IgD-negative memory B cell (primary cell): ENCODE results near the gene TUBGCP6. TPM values are rescaled to one million over a fixed set of nuclear protein-coding genes. Genes with fewer than 3 reads are reported as not detected.

Source experiments
- H3K27ac Mint-ChIP-seq, 3 donors: one replicate each; pipeline ENCODE4 v1.8.0; 2020 to 2022; ENCODE audit warnings: mild to moderate bottlenecking in 3 of 3, mixed read lengths in 3 of 3, moderate library complexity in 1 of 3
- H3K27me3 Mint-ChIP-seq: one replicate; pipeline ENCODE4 v1.8.0; 2021; ENCODE audit warnings: mixed read lengths
- H3K36me3 Mint-ChIP-seq: one replicate; pipeline ENCODE4 v1.8.0; 2020; ENCODE audit warnings: mild to moderate bottlenecking, mixed read lengths
- H3K4me1 Mint-ChIP-seq, 3 donors: one replicate each; pipeline ENCODE4 v1.8.0; 2020 to 2022; ENCODE audit warnings: mixed read lengths in 3 of 3, mild to moderate bottlenecking in 1 of 3
- H3K4me3 Mint-ChIP-seq, 4 donors: one replicate each; pipeline ENCODE4 v1.8.0; 2020 to 2022; ENCODE audit warnings: mild to moderate bottlenecking in 4 of 4, mixed read lengths in 4 of 4, moderate library complexity in 3 of 4
- H3K9me3 Mint-ChIP-seq, 3 donors: one replicate each; pipeline ENCODE4 v1.8.0; 2020 to 2021; ENCODE audit warnings: mixed read lengths in 3 of 3, mild to moderate bottlenecking in 1 of 3
- polyA plus RNA-seq: library from polyadenylated mRNA; unstranded; fragments of 300-500 nt; fragmentation: Illumina TruSeq; gene quantifications from one replicate; pipeline ENCODE4 v1.2.3, GENCODE V29; 2021

The TUBGCP6 gene
- polyA plus RNA-seq, 1 donor from 2014 or later = 17.0 TPM

GRCh38 chr22:50190182-50190940, 54.5 kb downstream of the TUBGCP6 start:
- peak overlapping the region; percentile 81 to 96 (median 90) for H3K4me3 Mint-ChIP-seq
- no peaks in the 10 kb centered on the region for H3K9me3 Mint-ChIP-seq
- H3K4me1 Mint-ChIP-seq = peaks cover 32 to 47% (median 38%) of the 10 kb centered on the region in 3 donors
- no peaks in the 10 kb centered on the region for H3K36me3 Mint-ChIP-seq
- no peaks in the 10 kb centered on the region for H3K27me3 Mint-ChIP-seq
- peak overlapping the region; percentile 94 to 100 (median 99) for H3K27ac Mint-ChIP-seq

- Mint-ChIP-seq H3K4me3 (peak overlapping the region; percentile 81 to 96 (median 90)), H3K27ac (peak overlapping the region; percentile 94 to 100 (median 99)), H3K36me3 (no peaks in the 10 kb centered on the region), H3K4me1 (peaks cover 32 to 45% (median 35%) of the 10 kb centered on the region in 3 donors), H3K27me3 (no peaks in the 10 kb centered on the region), H3K9me3 (no peaks in the 10 kb centered on the region)
These were observed 55.0 kb downstream of the TUBGCP6 start for GRCh38 chr22:50189849-50190181.

- peak overlapping the region; percentile 60 to 96 (median 74) for H3K4me3 Mint-ChIP-seq
- peaks cover 32 to 46% (median 38%) of the 10 kb centered on the region in 3 donors for H3K4me1 Mint-ChIP-seq
- H3K27me3 Mint-ChIP-seq = no peaks in the 10 kb centered on the region
- peak overlapping the region; percentile 94 to 100 (median 99) for H3K27ac Mint-ChIP-seq
- no peaks in the 10 kb centered on the region for H3K9me3 Mint-ChIP-seq
- H3K36me3 Mint-ChIP-seq = no peaks in the 10 kb centered on the region
These were observed 55.5 kb downstream of the TUBGCP6 start for GRCh38 chr22:50189184-50189848.

GRCh38 chr22:50188356-50188755, 56.5 kb downstream of the TUBGCP6 start:
- Mint-ChIP-seq H3K27me3 (no peaks in the 10 kb centered on the region), H3K9me3 (no peaks in the 10 kb centered on the region), H3K4me1 (peaks cover 32 to 46% (median 40%) of the 10 kb centered on the region in 3 donors), H3K27ac (peak overlapping the region; percentile 39 to 99 (median 94)), H3K36me3 (no peaks in the 10 kb centered on the region), H3K4me3 (peak overlapping the region in 3 of 4 donors; percentile 57 to 99 (median 96))

GRCh38 chr22:50186761-50187523, 57.9 kb downstream of the TUBGCP6 start:
- Mint-ChIP-seq H3K27ac (peak overlapping the region; percentile 94 to 99 (median 98)), H3K4me1 (peaks cover 27 to 35% (median 30%) of the 10 kb centered on the region in 3 donors), H3K36me3 (no peaks in the 10 kb centered on the region), H3K9me3 (no peaks in the 10 kb centered on the region), H3K27me3 (no peaks in the 10 kb centered on the region), H3K4me3 (peak overlapping the region; percentile 94 to 99 (median 96))

- H3K36me3 Mint-ChIP-seq = no peaks in the 10 kb centered on the region
These were observed 58.6 kb downstream of the TUBGCP6 start for GRCh38 chr22:50186181-50186714.

GRCh38 chr22:50185375-50186087, 59.3 kb downstream of the TUBGCP6 start, which contains the start of gene TRABD:
TSS of gene TRABD (plus strand) at chr22:50185913. CDS start at chr22:50193061, 7,148 bp downstream.
- H3K4me3 Mint-ChIP-seq = peak within 1 kb of the TSS; percentile 93 to 99 (median 96)
- H3K4me1 Mint-ChIP-seq = peaks cover 19 to 27% (median 24%) of the 10 kb centered on the region in 3 donors
- H3K36me3 Mint-ChIP-seq = no peaks in the 10 kb centered on the region
- no peaks in the 10 kb centered on the region for H3K27me3 Mint-ChIP-seq
- peak within 1 kb of the TSS; percentile 93 to 99 (median 98) for H3K27ac Mint-ChIP-seq
- no peaks in the 10 kb centered on the region for H3K9me3 Mint-ChIP-seq

More at GRCh38 chr22:50186181-50186714, 58.6 kb downstream of the TUBGCP6 start:
- H3K4me3 Mint-ChIP-seq = peak overlapping the region; percentile 93 to 99 (median 96)
- H3K4me1 Mint-ChIP-seq = peaks cover 23 to 29% (median 26%) of the 10 kb centered on the region in 3 donors
- H3K27ac Mint-ChIP-seq = peak overlapping the region; percentile 93 to 99 (median 98)
- H3K27me3 Mint-ChIP-seq = no peaks in the 10 kb centered on the region
- H3K9me3 Mint-ChIP-seq = no peaks in the 10 kb centered on the region

- H3K4me3 Mint-ChIP-seq = peak overlapping the region; percentile 70 to 93 (median 82)
- no peaks in the 10 kb centered on the region for H3K9me3 Mint-ChIP-seq
- peaks cover 16 to 29% (median 26%) of the 10 kb centered on the region in 3 donors for H3K4me1 Mint-ChIP-seq
- no peaks in the 10 kb centered on the region for H3K36me3 Mint-ChIP-seq
- peak overlapping the region in 1 of 3 donors; percentile 58 for H3K27ac Mint-ChIP-seq
- H3K27me3 Mint-ChIP-seq = no peaks in the 10 kb centered on the region
These were observed 59.9 kb downstream of the TUBGCP6 start for GRCh38 chr22:50184902-50185374.

- H3K27ac Mint-ChIP-seq = peak overlapping the region in 1 of 3 donors; percentile 80
- H3K27me3 Mint-ChIP-seq = peaks cover 5% of the 10 kb centered on the region
- H3K36me3 Mint-ChIP-seq = no peaks in the 10 kb centered on the region
These were observed 60.6 kb downstream of the TUBGCP6 start for GRCh38 chr22:50184004-50184901.

GRCh38 chr22:50183141-50183971, 61.5 kb downstream of the TUBGCP6 start:
- peaks cover 5% of the 10 kb centered on the region for H3K27me3 Mint-ChIP-seq
- H3K27ac Mint-ChIP-seq = peak overlapping the region in 1 of 3 donors; percentile 80
- H3K4me3 Mint-ChIP-seq = peak overlapping the region in 3 of 4 donors; percentile 21 to 81 (median 66)
- no peaks in the 10 kb centered on the region for H3K9me3 Mint-ChIP-seq
- no peaks in the 10 kb centered on the region for H3K36me3 Mint-ChIP-seq
- peaks cover 10 to 21% (median 20%) of the 10 kb centered on the region in 3 donors for H3K4me1 Mint-ChIP-seq

More at GRCh38 chr22:50184004-50184901, 60.6 kb downstream of the TUBGCP6 start:
- Mint-ChIP-seq H3K9me3 (no peaks in the 10 kb centered on the region), H3K4me1 (peaks cover 10 to 27% (median 24%) of the 10 kb centered on the region in 3 donors), H3K4me3 (peak overlapping the region; percentile 70 to 93 (median 77))

GRCh38 chr22:50182176-50183081, 62.4 kb downstream of the TUBGCP6 start:
- Mint-ChIP-seq H3K9me3 (no peaks in the 10 kb centered on the region), H3K4me1 (peaks cover 8 to 18% (median 17%) of the 10 kb centered on the region in 3 donors), H3K36me3 (peaks cover 1% of the 10 kb centered on the region), H3K4me3 (peak overlapping the region in 1 of 4 donors; percentile 35), H3K27me3 (peaks cover 6% of the 10 kb centered on the region), H3K27ac (no peak overlapping the region)
